Vagina (tissue), 2 donors: ENCODE results near the gene SPAG4.

ENCODE experiments used
- CTCF ChIP-seq, 3 experiments: fragments of 450-650 bp in 2 of 3; fragments of 200-600 bp in 1 of 3; sonication (generic) in 1 of 3; IDR thresholded peaks; one replicate each; pipeline ENCODE4 v1.5.1; 2017 to 2019; ENCODE audit warnings: antibody characterized with exemption in 3 of 3, mild to moderate bottlenecking in 2 of 3, moderate library complexity in 2 of 3
- POLR2AphosphoS5 ChIP-seq, 2 donors: sonication (generic); formaldehyde crosslinking; IDR thresholded peaks; one replicate each; pipeline ENCODE4 v1.9.0; 2017; ENCODE audit warnings: antibody characterized with exemption in 2 of 2, mild to moderate bottlenecking in 2 of 2, low read depth in 1 of 2; ENCODE audit not compliant: insufficient read depth in 1 of 2

DNA sequence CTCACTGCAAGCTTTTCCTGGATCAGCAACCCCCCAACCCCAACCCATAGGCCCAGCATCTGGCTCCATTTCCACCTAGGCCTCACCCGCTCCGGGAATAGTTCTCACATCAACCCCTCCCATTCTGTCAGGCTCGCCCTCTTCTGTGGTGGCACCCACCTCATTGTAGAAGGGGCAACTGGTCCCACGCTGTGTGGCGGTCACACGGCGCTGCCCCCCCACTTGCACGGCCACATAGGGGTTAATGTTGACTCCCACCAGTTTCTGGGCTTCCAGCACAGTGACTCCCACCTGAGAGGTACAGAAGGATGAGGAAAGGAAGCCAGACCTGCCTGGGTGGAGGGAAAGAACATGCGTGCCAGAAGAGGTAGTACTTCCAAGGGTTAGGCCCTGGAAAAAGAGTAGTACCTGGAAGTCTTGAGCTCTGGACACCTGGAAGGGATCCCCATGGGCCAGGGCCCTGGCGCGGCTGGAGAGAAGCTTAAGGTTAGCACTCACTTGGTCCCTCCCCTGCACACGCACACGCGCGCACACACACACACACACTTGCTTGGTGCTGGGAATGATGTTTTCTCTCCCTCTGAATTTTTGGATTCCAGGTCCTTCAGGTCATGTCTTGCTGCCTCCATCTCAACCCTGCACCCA lies 12.7 kb upstream of the SPAG4 start:
- no peak for TF ChIP-seq POLR2AphosphoS5 (IDR thresholded peaks at IDR 0.05; ENCODE audit: insufficient read depth in 1 of 2, low read depth in 1 of 2)
- no peak for TF ChIP-seq CTCF (IDR thresholded peaks at IDR 0.05)
